NCI-H2029 (cell line): ENCODE measurements around the gene GH2.
"Not testable (repeated sequence)": the region's sequence is repeated elsewhere in the genome, so short reads cannot be mapped to it uniquely, and the experiment has no call there.

Source experiments
- DNase-seq: peaks from one replicate; lab custom pipeline; 2025; lab: John Stamatoyannopoulos, UW

The GH2 gene

GRCh38 chr17:63911041-63911635, 29.4 kb upstream of the GH2 start, which contains the start of gene CSHL1:
CSHL1 (minus strand) TSS chr17:63911258; CDS start chr17:63911196, 62 bp downstream.
- no peak for DNase-seq

DNA sequence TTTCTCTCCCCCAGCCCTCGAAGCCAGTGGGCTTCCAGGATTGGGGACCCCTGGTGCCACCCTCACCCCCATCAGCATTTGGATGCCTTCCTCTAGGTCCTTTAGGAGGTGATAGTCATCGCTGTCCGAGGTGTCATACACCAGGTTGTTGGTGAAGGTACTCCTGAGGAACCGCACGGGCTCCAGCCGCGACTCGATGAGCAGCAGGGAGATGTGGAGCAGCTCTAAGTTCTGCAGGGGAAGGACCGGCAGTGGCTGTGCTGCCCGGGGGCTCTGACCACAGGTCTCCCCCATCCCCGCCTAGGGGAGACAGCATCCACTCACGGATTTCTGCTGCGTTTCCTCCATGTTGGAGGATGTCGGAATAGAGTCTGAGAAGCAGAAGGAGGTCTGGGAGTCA, 28.4 kb upstream of the GH2 start:
- no peak for DNase-seq

GRCh38 chr17:63909586-63909985, 27.8 kb upstream of the GH2 start:
- DNase-seq = not testable (repeated sequence)

- DNase-seq = not testable (repeated sequence)
Observed at GRCh38 chr17:63907161-63907778, 25.5 kb upstream of the GH2 start.

GRCh38 chr17:63904796-63905195, 23.1 kb upstream of the GH2 start:
- DNase-seq = not testable (repeated sequence)

- DNase-seq = not testable (repeated sequence)
Observed at GRCh38 chr17:63903787-63904201, 22.1 kb upstream of the GH2 start.

DNA sequence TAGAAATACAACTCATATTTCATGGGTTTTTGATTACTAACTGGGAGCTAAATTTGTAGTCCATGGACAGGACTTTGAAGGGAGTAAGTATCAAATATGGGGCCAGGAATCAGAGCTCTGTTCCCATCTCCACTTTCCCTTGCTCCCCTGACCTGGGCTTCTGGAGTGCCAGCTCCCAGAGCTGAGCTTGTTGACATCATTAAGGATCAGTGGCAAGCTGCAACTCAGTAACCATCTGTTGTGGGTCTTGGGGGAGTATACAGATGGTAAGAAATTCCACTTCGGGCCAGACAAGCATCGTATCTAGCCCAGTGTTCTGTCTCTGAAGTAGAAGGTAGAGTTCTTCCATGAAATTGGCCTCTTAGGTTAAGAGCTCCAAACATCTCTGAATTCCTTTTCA, 20.2 kb upstream of the GH2 start:
- DNase-seq = not testable (repeated sequence)

GRCh38 chr17:63898899-63899798, 17.4 kb upstream of the GH2 start:
- DNase-seq = not testable (repeated sequence)

- not testable (repeated sequence) for DNase-seq
Observed at GRCh38 chr17:63896524-63897354, 15.0 kb upstream of the GH2 start, which contains the start of gene CSH1. CSH1 (minus strand) TSS chr17:63896574; CDS start chr17:63896511, 63 bp downstream.

DNA sequence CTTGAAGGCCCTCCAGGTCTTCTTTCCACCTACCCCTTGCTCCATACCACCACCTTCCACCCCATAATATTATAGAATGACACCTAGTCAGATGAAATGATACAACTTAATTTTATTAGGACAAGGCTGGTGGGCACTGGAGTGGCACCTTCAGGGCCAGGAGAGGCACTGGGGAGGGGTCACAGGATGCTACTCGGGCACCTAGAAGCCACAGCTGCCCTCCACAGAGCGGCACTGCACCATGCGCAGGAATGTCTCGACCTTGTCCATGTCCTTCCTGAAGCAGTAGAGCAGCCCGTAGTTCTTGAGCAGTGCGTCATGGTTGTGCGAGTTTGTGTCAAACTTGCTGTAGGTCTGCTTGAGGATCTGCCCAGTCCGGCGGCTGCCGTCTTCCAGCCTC, 13.1 kb upstream of the GH2 start:
- not testable (repeated sequence) for DNase-seq

DNA sequence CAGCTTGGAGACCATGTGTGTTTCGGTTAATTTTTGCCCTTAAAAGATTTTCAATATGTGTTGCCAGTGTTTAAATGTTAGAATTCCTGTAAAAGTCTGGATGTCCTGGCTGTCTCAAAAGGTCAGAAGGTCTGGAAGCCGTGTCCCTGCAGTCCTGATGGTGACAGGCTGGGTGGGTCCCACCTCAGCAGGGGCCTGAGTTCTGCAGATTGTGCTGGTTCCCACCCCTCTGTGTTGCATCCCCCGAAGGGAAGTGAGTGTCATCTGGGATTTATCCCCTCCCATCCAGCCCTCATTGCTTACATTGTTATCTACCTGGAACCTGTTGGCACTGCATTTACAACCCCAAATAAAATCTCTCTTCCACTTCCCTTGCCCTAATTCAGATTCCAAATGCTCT, 12.3 kb upstream of the GH2 start:
- not testable (repeated sequence) for DNase-seq

- not testable (repeated sequence) for DNase-seq
Observed at GRCh38 chr17:63892316-63893037, 10.7 kb upstream of the GH2 start.

GRCh38 chr17:63889026-63889848, 7.5 kb upstream of the GH2 start:
- not testable (repeated sequence) for DNase-seq

- not testable (repeated sequence) for DNase-seq
Observed at GRCh38 chr17:63885119-63885518, 3.4 kb upstream of the GH2 start.

DNA sequence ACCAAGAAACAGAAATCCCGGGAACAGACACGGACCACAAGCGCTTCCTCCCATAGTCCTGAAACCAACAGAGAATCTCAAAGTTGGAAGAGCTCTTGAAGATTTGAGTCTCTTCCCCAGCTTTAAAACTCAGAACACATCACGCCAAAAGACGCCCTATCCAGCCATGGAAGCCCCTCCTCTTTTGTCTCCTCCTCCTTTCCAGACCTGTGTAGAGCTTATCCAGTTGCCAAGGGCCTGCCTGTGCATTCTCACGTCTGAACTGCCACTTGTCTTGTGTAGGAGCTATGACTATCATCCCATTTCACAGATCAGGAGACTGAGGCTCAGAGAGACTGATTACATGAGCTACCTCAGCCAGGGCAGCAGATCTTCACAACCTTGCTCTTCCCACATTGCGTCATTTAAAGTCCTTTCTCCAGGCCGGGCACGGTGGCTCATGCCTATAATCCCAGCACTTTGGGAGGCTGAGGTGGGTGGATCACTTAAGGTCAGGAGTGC, 932 bp upstream of the GH2 start:
- not testable (repeated sequence) for DNase-seq

DNA sequence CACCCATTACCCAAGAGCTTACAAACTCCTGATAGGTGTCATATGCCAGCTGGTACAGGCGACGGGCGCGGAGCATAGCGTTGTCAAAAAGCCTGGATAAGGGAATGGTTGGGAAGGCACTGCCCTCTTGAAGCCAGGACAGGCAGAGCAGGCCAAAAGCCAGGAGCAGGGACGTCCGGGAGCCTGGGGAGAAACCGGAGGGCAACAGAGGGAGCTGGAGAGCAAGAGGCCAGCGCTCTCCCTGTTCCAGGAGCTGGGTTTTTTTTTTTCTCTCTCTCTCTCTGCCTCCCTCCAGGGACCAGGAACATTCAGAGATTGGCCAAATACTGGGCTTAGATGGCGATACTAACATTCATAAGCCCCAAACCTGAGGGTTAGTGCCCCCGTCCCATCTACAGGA, 407 bp downstream of the GH2 start:
- DNase-seq = not testable (repeated sequence)

- no peak for DNase-seq
Observed at GRCh38 chr17:63880706-63881105, 1.0 kb downstream of the GH2 start.

DNA sequence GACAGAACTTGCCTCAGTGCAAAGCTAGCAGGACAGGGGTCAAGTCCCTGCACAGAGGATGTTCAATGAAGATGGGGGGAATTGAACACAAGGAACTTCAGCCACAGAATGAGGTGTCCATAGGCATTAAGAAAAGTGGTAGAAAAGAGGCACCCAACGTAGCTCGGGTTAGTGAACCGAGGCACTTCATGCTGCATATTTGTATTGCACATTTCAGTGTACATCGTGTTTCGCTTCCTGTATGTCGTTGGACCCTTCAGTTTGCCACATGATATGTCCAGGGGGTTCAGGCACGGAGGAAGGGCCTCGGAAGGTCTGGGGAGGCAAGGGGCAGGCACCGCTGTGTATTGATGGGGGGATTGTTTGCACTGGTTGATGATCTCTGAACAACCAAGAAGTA, 3.3 kb downstream of the GH2 start:
- not testable (repeated sequence) for DNase-seq

DNA sequence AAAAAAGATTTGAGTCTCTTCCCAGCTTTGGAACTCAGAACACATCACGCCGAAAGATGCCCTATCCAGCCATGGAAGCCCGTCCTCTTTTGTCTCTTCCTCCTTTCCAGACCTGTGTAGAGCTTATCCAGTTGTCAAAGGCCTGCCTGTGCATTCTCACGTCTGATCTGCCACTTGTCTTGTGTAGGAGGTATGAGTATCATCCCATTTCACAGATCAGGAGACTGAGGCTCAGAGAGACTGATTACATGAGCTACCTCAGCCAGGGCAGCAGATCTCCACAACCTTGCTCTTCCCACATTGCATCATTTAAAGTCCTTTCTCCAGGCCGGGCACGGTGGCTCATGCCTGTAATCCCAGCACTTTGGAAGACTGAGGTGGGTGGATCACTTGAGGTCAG, 7.1 kb downstream of the GH2 start:
- not testable (repeated sequence) for DNase-seq
